Type B pancreatic cell (in vitro differentiated cells): ENCODE measurements around the gene AGER. TPM values are rescaled to one million over a fixed set of nuclear protein-coding genes. Genes with fewer than 3 reads are reported as not detected.

Source experiments
- DNase-seq: peaks from one replicate; pipeline ENCODE4 v3.0.0; 2021; ENCODE audit warnings: mixed read lengths; ENCODE audit not compliant: unreplicated experiment; ENCODE audit errors: extremely low spot score
- H3K27ac Mint-ChIP-seq: 2 replicates; pipeline ENCODE4 v1.8.0; 2021; ENCODE audit warnings: mild to moderate bottlenecking, mixed read lengths
- H3K27me3 Mint-ChIP-seq: 2 replicates; pipeline ENCODE4 v1.8.0; 2021; ENCODE audit warnings: mixed read lengths
- H3K36me3 Mint-ChIP-seq: 2 replicates; pipeline ENCODE4 v1.8.0; 2021; ENCODE audit warnings: mixed read lengths
- H3K4me1 Mint-ChIP-seq: one replicate; pipeline ENCODE4 v1.8.0; 2021; ENCODE audit warnings: mixed read lengths; ENCODE audit not compliant: unreplicated experiment
- H3K4me3 Mint-ChIP-seq: 2 replicates; pipeline ENCODE4 v1.8.0; 2021; ENCODE audit warnings: mild to moderate bottlenecking, mixed read lengths
- H3K9me3 Mint-ChIP-seq: 2 replicates; pipeline ENCODE4 v1.8.0; 2021; ENCODE audit warnings: mixed read lengths
- CTCF ChIP-seq: fragments of 200-600 bp; sonication (generic); conservative IDR thresholded peaks from 2 replicates; pipeline ENCODE4 v1.5.0; 2021; ENCODE audit warnings: antibody characterized with exemption, mild to moderate bottlenecking
- total RNA-seq: library from RNA; stranded (reverse); gene quantifications from 2 replicates; pipeline ENCODE4 v1.2.1, GENCODE V29; 2021; ENCODE audit warnings: low replicate concordance

AGER gene
- total RNA-seq, 1 donor from 2014 or later: 16.9 TPM

DNA sequence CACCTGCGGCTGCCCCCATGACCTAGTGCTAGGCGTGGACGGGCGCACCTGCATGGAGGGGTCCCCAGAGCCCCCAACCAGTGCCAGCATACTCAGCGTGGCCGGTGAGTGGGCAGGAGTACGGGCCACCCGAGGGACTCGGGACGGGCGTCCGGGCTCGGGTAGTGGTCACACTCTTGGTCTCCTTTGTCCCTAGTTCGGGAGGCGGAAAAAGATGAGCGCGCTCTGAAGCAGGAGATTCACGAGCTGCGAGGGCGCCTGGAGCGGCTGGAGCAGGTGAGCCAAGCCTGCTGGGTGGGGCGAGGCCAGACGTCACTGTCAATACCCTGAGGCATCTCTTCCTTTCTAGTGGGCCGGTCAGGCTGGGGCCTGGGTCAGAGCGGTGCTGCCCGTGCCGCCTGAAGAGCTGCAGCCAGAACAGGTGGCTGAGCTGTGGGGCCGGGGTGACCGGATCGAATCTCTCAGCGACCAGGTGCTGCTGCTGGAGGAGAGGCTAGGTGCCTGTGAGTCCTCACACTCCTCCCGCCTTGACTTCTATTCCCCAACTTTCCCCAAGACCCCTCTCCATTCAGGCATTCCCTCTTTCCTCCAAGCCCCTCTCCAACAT, 16.8 kb downstream of the AGER start:
- H3K27me3 Mint-ChIP-seq: no peaks in the 10 kb centered on the region
- H3K4me3 Mint-ChIP-seq: peak overlapping the region; percentile 41
- H3K27ac Mint-ChIP-seq: peak overlapping the region; percentile 86
- no peak for DNase-seq
- no peaks in the 10 kb centered on the region for H3K9me3 Mint-ChIP-seq
- no peak for TF ChIP-seq CTCF
- peaks cover 34% of the 10 kb centered on the region for H3K36me3 Mint-ChIP-seq
- peaks cover 8% of the 10 kb centered on the region for H3K4me1 Mint-ChIP-seq

DNA sequence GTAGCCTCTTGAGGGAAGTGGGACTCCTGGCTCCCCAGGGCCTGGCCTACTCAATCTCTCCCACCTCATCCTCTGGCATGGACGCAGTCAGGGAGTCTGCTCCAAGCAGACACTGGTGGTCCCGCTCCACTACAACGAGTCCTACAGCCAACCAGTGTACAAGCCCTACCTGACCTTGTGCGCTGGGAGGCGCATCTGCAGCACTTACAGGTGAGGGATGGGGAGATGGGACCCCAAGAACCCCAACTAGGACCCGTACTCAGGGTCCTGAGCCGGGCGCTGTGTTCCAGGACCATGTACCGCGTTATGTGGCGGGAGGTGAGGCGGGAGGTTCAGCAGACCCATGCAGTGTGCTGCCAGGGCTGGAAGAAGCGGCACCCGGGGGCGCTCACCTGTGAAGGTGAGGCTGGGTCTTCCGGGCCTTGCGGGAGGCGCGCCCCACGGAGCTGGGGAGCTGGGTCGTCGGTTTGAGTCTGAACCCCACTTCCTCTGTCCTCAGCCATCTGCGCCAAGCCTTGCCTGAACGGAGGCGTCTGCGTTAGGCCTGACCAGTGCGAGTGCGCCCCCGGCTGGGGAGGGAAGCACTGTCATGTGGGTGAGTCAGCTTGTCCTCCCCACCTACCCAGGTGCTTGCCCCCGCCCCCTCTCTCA, 17.5 kb downstream of the AGER start:
- no peak for DNase-seq
- Mint-ChIP-seq H3K36me3 (peaks cover 34% of the 10 kb centered on the region), H3K27me3 (no peaks in the 10 kb centered on the region), H3K4me3 (no peak overlapping the region), H3K4me1 (peaks cover 8% of the 10 kb centered on the region), H3K9me3 (no peaks in the 10 kb centered on the region), H3K27ac (no peak overlapping the region)
- no peak for TF ChIP-seq CTCF

- no peak within 1 kb of the TSS for H3K4me3 Mint-ChIP-seq
- peaks cover 8% of the 10 kb centered on the region for H3K4me1 Mint-ChIP-seq
- no peaks in the 10 kb centered on the region for H3K27me3 Mint-ChIP-seq
- H3K27ac Mint-ChIP-seq: no peak within 1 kb of the TSS
- TF ChIP-seq CTCF: no peak
- no peaks in the 10 kb centered on the region for H3K9me3 Mint-ChIP-seq
- H3K36me3 Mint-ChIP-seq: peaks cover 19% of the 10 kb centered on the region
- no peak for DNase-seq
Measured at GRCh38 chr6:32164295-32164694, 19.8 kb downstream of the AGER start, which contains the start of gene EGFL8. Gene EGFL8, plus strand, starts transcription at chr6:32164595. Its CDS starts 1,571 bp downstream, at chr6:32166166.

- no peak for TF ChIP-seq CTCF
- Mint-ChIP-seq H3K27ac (no peak overlapping the region), H3K4me3 (no peak overlapping the region), H3K9me3 (no peaks in the 10 kb centered on the region), H3K36me3 (peaks cover 17% of the 10 kb centered on the region), H3K4me1 (peaks cover 8% of the 10 kb centered on the region), H3K27me3 (no peaks in the 10 kb centered on the region)
- no peak for DNase-seq
Measured at GRCh38 chr6:32163559-32164258, 20.3 kb downstream of the AGER start.

GRCh38 chr6:32158052-32158451, 26.0 kb downstream of the AGER start:
- Mint-ChIP-seq H3K4me1 (peaks cover 20% of the 10 kb centered on the region), H3K36me3 (peaks cover 22% of the 10 kb centered on the region), H3K4me3 (no peak overlapping the region), H3K27ac (no peak overlapping the region), H3K27me3 (no peaks in the 10 kb centered on the region), H3K9me3 (no peaks in the 10 kb centered on the region)
- TF ChIP-seq CTCF: no peak
- DNase-seq: no peak
